Stimulated activated naive CD8-positive, alpha-beta T cell treated with anti-CD3 and anti-CD28 coated beads, Interleukin-15, Interleukin-2, amounts not matched to agents 100 ng/mL and 50 ng/mL, for 24 hours (primary cell): Measurements from ENCODE around the gene DOC2B.
"Not testable (repeated sequence)": the region's sequence is repeated elsewhere in the genome, so short reads cannot be mapped to it uniquely, and the experiment has no call there.

Source experiments
- H3K27ac Mint-ChIP-seq: one replicate; pipeline ENCODE4 v1.8.0; 2021; ENCODE audit warnings: mild to moderate bottlenecking, mixed read lengths
- H3K27me3 Mint-ChIP-seq: one replicate; pipeline ENCODE4 v1.8.0; 2021; ENCODE audit warnings: mixed read lengths
- H3K36me3 Mint-ChIP-seq: one replicate; pipeline ENCODE4 v1.8.0; 2021; ENCODE audit warnings: low read depth, mixed read lengths
- H3K4me1 Mint-ChIP-seq: one replicate; pipeline ENCODE4 v1.8.0; 2021; ENCODE audit warnings: low read depth, mixed read lengths
- H3K4me3 Mint-ChIP-seq: one replicate; pipeline ENCODE4 v1.8.0; 2021; ENCODE audit warnings: mild to moderate bottlenecking, mixed read lengths
- H3K9me3 Mint-ChIP-seq: one replicate; pipeline ENCODE4 v1.8.0; 2021; ENCODE audit warnings: mixed read lengths

Gene DOC2B

GRCh38 chr17:183021-183420 is 1.6 kb upstream of the DOC2B start:
- H3K27me3 Mint-ChIP-seq = peaks cover 35% of the 10 kb centered on the region
- no peak overlapping the region for H3K27ac Mint-ChIP-seq
- no peak overlapping the region for H3K4me3 Mint-ChIP-seq
- peaks cover 12% of the 10 kb centered on the region for H3K4me1 Mint-ChIP-seq
- H3K9me3 Mint-ChIP-seq = no peaks in the 10 kb centered on the region
- H3K36me3 Mint-ChIP-seq = no peaks in the 10 kb centered on the region

- H3K27me3 Mint-ChIP-seq = peaks cover 43% of the 10 kb centered on the region
Observed at GRCh38 chr17:182050-182751, 751 bp upstream of the DOC2B start.

GRCh38 chr17:180381-181244 is 837 bp downstream of the DOC2B start:
- H3K4me1 Mint-ChIP-seq = peaks cover 9% of the 10 kb centered on the region
- no peaks in the 10 kb centered on the region for H3K36me3 Mint-ChIP-seq
- no peak overlapping the region for H3K4me3 Mint-ChIP-seq
- no peak overlapping the region for H3K27ac Mint-ChIP-seq
- H3K27me3 Mint-ChIP-seq = peaks cover 44% of the 10 kb centered on the region
- no peaks in the 10 kb centered on the region for H3K9me3 Mint-ChIP-seq

More at GRCh38 chr17:182050-182751, 751 bp upstream of the DOC2B start:
- peak overlapping the region; percentile 3 for H3K4me3 Mint-ChIP-seq
- no peaks in the 10 kb centered on the region for H3K36me3 Mint-ChIP-seq
- no peak overlapping the region for H3K27ac Mint-ChIP-seq
- H3K4me1 Mint-ChIP-seq = peaks cover 12% of the 10 kb centered on the region
- no peaks in the 10 kb centered on the region for H3K9me3 Mint-ChIP-seq

GRCh38 chr17:179781-180380 is 1.6 kb downstream of the DOC2B start:
- H3K36me3 Mint-ChIP-seq = no peaks in the 10 kb centered on the region
- H3K9me3 Mint-ChIP-seq = no peaks in the 10 kb centered on the region
- H3K4me3 Mint-ChIP-seq = no peak overlapping the region
- H3K27ac Mint-ChIP-seq = no peak overlapping the region
- H3K27me3 Mint-ChIP-seq = peaks cover 42% of the 10 kb centered on the region
- H3K4me1 Mint-ChIP-seq = peaks cover 5% of the 10 kb centered on the region

GRCh38 chr17:179066-179432 is 2.4 kb downstream of the DOC2B start:
- Mint-ChIP-seq H3K9me3 (no peaks in the 10 kb centered on the region), H3K4me1 (peaks cover 5% of the 10 kb centered on the region), H3K36me3 (no peaks in the 10 kb centered on the region), H3K27ac (no peak overlapping the region), H3K27me3 (peaks cover 38% of the 10 kb centered on the region), H3K4me3 (no peak overlapping the region)

- peaks cover 32% of the 10 kb centered on the region for H3K27me3 Mint-ChIP-seq
- no peak overlapping the region for H3K27ac Mint-ChIP-seq
- H3K4me1 Mint-ChIP-seq = peaks cover 5% of the 10 kb centered on the region
- no peaks in the 10 kb centered on the region for H3K9me3 Mint-ChIP-seq
- H3K4me3 Mint-ChIP-seq = no peak overlapping the region
- no peaks in the 10 kb centered on the region for H3K36me3 Mint-ChIP-seq
Observed at GRCh38 chr17:178292-179065, 3.0 kb downstream of the DOC2B start.

- H3K4me3 Mint-ChIP-seq = no peak overlapping the region
- H3K36me3 Mint-ChIP-seq = no peaks in the 10 kb centered on the region
- H3K9me3 Mint-ChIP-seq = no peaks in the 10 kb centered on the region
- H3K27me3 Mint-ChIP-seq = peaks cover 26% of the 10 kb centered on the region
- H3K27ac Mint-ChIP-seq = no peak overlapping the region
- peaks cover 5% of the 10 kb centered on the region for H3K4me1 Mint-ChIP-seq
Observed at GRCh38 chr17:177762-178161, 3.7 kb downstream of the DOC2B start.

- H3K9me3 Mint-ChIP-seq = no peaks in the 10 kb centered on the region
- peaks cover 21% of the 10 kb centered on the region for H3K27me3 Mint-ChIP-seq
- H3K27ac Mint-ChIP-seq = no peak overlapping the region
- no peaks in the 10 kb centered on the region for H3K36me3 Mint-ChIP-seq
- no peak overlapping the region for H3K4me3 Mint-ChIP-seq
- peaks cover 4% of the 10 kb centered on the region for H3K4me1 Mint-ChIP-seq
Observed at GRCh38 chr17:177155-177554, 4.3 kb downstream of the DOC2B start.

- H3K9me3 Mint-ChIP-seq = no peaks in the 10 kb centered on the region
- H3K4me3 Mint-ChIP-seq = no peak overlapping the region
- peaks cover 13% of the 10 kb centered on the region for H3K27me3 Mint-ChIP-seq
Observed at GRCh38 chr17:173166-173911, 8.1 kb downstream of the DOC2B start.

GRCh38 chr17:172401-172800 is 9.0 kb downstream of the DOC2B start:
- no peak overlapping the region for H3K4me3 Mint-ChIP-seq
- no peaks in the 10 kb centered on the region for H3K9me3 Mint-ChIP-seq
- no peaks in the 10 kb centered on the region for H3K4me1 Mint-ChIP-seq
- H3K27ac Mint-ChIP-seq = no peak overlapping the region
- peaks cover 3% of the 10 kb centered on the region for H3K27me3 Mint-ChIP-seq
- H3K36me3 Mint-ChIP-seq = no peaks in the 10 kb centered on the region

More at GRCh38 chr17:173166-173911, 8.1 kb downstream of the DOC2B start:
- no peak overlapping the region for H3K27ac Mint-ChIP-seq
- no peaks in the 10 kb centered on the region for H3K4me1 Mint-ChIP-seq
- no peaks in the 10 kb centered on the region for H3K36me3 Mint-ChIP-seq

GRCh38 chr17:171871-172270 is 9.6 kb downstream of the DOC2B start:
- Mint-ChIP-seq H3K9me3 (no peaks in the 10 kb centered on the region), H3K27ac (no peak overlapping the region), H3K36me3 (no peaks in the 10 kb centered on the region), H3K27me3 (no peaks in the 10 kb centered on the region), H3K4me1 (no peaks in the 10 kb centered on the region), H3K4me3 (no peak overlapping the region)

GRCh38 chr17:170130-170670 is 11.2 kb downstream of the DOC2B start:
- Mint-ChIP-seq H3K4me1 (no peaks in the 10 kb centered on the region), H3K27me3 (no peaks in the 10 kb centered on the region), H3K27ac (no peak overlapping the region), H3K4me3 (no peak overlapping the region), H3K36me3 (no peaks in the 10 kb centered on the region), H3K9me3 (no peaks in the 10 kb centered on the region)

- not testable (repeated sequence) for H3K9me3 Mint-ChIP-seq
Observed at GRCh38 chr17:168614-169013, 12.8 kb downstream of the DOC2B start.

GRCh38 chr17:165939-166338 is 15.5 kb downstream of the DOC2B start:
- H3K4me1 Mint-ChIP-seq = no peaks in the 10 kb centered on the region
- no peak overlapping the region for H3K27ac Mint-ChIP-seq
- H3K9me3 Mint-ChIP-seq = no peaks in the 10 kb centered on the region
- H3K27me3 Mint-ChIP-seq = no peaks in the 10 kb centered on the region
- H3K4me3 Mint-ChIP-seq = no peak overlapping the region
- H3K36me3 Mint-ChIP-seq = no peaks in the 10 kb centered on the region

More at GRCh38 chr17:168614-169013, 12.8 kb downstream of the DOC2B start:
- not testable (repeated sequence) for H3K27me3 Mint-ChIP-seq, H3K36me3 Mint-ChIP-seq, H3K4me1 Mint-ChIP-seq, H3K4me3 Mint-ChIP-seq, H3K27ac Mint-ChIP-seq
